ENCODE data around the gene KCTD16.

Gene KCTD16

DNA sequence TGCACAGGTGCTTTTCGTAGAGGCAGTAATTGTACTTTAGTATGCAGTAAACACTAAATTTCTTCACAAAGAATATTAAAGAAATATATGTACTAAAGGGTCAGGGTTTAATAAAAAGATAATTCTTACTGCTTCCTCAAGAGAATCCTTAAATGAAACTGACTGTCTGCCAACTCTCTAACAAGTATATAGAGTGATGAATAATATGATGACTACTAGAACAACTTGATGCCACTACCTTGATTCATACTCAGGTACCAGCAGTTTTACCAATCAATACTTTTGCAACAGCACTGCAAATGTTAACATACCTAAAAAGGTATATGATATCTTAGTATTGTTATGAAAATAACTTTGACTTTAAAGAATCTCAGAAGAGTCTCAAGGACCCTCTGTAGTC, 4.0 kb upstream of the KCTD16 start:
- no peak for DNase-seq (ENCODE audit: low read depth)

DNA sequence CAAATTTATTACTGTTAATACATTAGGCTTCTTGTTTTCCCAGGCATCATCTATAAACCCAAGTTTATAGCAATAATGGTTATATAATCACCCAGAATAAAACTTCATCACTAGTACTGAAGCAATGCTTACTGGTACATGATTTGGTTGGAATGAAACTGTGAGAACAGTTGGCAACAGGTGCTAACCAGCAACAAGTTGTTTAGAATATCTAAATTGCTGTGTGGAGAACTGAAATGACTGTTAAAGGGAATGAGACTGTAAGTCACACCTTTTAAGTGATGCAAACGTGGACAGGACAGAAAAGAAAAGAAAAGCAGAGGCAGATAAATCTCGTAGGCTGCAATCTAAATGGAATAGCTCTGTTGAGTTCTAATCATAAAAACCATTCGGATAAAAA, 2.7 kb upstream of the KCTD16 start:
- no peak for DNase-seq (ENCODE audit: low read depth)

DNA sequence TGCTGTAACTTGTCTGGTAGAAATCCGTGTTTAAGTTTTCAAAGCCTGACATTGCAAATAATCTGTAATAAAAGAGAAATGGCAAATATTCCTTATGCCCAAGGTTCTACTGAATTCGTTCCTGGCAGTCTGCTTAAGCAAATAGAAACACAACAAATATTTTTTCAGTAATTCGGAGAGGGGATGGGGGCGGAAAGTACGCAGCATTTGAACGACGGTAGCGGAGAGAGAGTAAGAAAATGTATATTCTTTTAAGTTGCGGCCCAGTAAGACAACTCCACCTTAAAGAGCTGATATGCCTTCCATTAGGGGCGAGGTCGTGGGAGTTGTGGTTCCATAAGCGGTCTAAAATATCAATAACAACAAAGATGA, 783 bp upstream of the KCTD16 start:
- no peak for DNase-seq (ENCODE audit: low read depth)

DNA sequence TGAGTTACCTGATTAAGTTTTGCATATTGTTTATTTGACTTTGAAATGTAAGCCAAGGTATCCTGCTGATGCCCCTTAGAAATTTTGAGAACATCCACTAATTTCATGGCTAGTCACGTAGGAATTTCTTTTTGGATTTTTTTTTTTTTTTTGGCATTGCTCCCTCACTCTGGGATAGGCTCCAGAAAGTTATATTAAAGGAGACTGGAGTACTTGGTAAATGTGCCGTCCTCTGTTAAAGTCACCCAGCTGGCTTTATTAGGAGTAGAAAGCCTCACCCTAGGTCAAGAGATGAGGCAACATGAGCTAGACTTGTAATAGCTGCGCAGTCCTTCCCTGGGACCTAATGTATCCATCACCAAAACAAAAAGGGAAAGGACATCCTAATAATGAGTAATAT, 3.1 kb downstream of the KCTD16 start:
- no peak for DNase-seq (ENCODE audit: low read depth)

DNA sequence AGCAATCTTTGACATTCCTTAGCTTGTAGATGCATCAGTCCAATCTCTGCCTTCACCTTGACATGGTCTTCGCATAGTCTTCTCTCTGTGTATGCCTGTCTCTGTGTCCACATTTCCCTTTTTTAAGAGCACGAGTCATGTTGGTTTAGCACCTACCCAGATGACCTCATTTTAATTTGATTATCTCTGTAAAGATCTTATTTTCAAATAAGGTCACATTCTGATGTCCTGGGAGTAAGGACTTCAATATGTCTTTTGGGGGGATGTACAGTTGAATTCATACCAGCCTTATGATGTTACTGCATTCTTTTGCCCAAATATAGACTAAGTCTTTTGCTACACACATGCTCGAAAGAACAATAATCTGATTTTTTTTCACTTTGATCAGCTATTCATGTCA, 6.9 kb downstream of the KCTD16 start:
- DNase-seq (ENCODE audit: low read depth), result no peak

DNA sequence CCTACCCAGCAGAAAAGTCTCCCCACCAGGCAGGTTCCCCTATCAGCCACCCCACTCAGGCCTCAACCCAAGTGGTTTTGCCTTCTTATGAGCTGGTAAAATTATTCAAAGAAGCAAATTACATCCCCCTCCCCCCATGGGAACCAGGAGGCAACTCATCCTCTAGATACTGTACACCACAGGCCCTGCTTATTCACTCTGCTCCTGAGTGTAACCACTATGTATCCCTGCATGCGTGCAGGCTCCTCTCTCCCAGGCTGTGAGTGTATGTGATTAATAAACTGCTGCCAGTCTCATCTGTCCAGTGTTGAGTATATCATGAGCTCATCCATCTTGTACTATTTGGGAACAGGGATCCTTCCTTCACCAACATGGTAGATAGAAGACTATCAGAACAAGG, 8.6 kb downstream of the KCTD16 start:
- DNase-seq (ENCODE audit: low read depth), result no peak

DNA sequence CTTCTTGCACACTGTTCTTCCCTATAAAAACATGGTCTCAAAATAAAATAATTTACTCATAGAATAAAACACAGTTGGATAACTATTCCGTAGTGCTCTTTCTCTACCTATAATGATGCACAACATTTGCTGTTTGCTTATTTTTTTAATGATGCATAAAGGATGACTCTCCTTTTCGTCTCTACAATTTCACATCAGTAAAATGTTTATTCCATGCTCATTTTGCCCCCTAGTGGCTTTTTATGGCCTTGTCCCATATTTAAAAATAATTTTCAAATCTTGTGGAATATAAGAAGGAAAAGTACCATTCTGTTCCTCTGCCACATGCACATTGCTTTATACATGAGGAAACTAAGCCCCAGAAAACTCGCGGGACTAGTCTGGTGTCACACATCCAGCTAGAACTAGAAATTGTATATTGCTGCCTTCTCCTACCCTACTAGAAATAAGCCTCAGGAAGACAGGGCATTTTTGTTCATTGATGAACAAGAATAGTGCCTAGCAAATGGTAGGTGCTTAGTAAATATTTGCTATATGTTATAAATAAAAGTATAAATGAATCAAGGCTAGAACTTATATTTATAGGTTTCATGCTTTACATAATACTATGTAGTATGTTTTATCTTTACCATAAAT, 12.7 kb downstream of the KCTD16 start:
- no peak for DNase-seq (ENCODE audit: low read depth)

DNA sequence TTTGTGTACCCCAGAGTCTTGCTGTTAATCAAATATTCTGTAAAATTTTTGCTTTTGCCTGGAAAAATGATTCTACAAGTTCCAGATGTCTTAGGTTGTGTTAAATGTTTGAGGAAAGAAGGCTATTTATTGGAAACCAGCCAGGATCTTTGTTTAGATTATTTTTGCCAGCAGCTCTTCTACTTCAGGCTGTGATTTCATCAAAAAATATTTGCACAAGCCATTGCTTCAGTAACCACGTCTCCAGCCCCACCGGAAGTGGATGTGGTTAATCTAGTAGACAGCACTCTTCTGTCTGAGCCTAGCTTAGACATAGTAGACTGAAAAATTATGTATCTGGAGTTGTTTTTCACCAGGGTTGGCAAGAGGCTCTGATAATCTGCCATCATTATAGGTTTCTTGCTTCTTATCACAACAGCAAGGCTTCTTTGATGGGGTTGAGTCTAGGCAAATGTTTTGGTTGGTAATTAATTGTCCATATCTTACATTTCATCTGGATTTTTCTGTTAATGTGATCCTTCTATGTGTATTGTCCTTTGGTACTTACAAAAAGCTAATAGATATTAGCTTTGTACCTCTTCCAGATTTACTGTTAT, 17.1 kb downstream of the KCTD16 start:
- peak; percentile 74 for DNase-seq (ENCODE audit: low read depth)

DNA sequence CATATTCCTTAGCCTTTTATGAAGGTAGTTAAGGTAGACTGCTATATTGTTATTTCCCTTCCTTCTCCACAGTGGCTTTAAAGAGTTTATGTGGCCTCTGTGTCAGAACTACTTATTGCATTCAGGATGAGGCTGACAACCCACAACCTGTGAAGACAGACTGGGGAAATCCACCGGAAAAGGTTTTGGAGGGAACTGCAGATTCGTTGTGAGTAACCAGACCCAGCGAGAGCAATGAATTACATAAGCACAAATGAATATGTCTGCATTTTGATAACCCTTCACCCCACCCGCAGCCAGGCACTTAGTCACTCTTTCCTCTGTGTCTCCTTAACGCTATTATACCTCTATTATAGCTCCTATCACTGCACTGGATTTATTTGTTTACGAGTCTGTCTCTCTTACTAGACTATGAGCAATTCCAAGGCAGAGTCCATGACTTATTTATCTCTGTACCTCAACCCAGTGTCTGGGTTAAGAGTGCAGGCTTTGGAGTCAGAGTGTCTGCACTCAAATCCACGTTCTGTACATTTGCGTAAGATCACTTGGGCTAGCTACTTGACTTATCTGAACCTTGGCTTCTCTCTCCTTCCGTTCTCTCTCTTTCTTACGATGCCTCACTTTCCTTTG, 19.2 kb downstream of the KCTD16 start:
- peak; percentile 80 for DNase-seq (ENCODE audit: low read depth)

DNA sequence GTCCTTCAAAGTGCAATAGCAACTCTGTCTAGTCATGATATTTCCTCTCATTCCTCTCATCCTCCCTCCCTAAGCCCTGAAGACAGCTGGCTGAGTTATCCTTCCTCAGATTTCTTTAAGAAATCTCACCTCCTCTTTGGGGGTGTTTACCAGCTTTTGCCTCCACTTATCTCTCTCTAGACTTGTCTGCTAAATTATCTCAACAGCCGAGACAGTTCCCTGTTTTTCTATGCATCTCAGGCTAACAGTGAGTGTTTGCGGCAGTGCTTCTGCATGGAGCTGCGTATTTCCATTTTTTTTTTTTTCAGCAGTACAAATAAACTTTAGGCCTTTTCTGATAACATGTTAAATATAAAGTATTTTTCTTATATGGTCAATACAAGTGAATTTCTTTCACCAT, 20.9 kb downstream of the KCTD16 start:
- DNase-seq (ENCODE audit: low read depth), result no peak

DNA sequence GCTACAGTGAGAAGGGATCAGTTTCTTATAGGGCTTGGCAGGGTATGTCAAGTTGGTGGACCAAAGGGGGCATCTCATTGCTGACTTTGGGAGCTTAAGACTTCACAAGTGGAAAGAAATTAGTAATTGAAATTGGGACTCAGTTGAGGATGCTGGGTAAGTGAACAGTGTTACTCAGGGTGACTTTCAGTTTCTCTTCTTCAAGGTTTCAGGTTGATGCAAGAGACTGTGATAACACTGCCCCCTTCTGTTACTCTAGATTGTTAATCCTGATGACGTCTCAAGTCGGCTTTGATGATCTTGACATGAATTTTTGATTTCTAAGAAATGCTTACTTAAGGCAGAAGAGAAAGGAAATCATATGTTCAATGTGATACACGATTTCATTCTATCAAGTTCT, 21.3 kb downstream of the KCTD16 start:
- DNase-seq (ENCODE audit: low read depth), result peak; percentile 49

DNA sequence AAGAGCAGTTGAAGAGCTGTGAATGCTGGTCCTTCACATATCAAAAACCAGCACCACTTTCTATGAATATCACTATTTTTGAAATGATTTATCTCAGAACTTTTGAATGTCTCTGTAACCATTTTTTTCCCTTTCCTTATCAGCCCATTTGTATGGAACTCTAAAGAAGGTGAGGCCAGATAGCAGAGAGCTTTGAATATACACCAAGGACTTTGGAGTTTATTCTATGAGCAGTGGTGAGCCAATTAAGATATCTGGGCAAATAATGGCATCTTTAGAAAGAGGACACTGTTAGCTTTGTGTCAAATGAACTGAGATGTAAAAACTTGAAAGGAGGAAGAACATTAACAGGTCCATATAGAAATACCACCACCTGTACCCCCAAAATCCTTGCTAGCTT, 22.0 kb downstream of the KCTD16 start:
- no peak for DNase-seq (ENCODE audit: low read depth)

DNA sequence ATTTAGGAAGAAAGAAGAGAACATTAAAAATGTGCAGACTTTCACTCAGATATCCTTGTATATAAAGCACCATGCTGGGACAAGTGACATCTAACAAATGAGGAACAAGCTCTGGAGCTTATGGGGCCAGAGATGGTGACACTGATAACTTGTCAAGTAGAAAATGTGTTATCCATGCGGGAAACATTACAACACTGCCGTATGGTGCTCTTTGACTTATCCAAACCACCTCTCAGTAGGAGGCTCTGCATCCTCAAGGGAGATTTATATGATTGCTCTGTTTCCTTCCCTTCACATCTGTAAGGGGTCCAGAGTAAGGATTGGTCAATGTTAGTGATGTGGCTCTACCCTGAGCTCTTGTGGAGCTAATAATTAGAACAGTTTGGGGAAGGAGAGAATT, 23.5 kb downstream of the KCTD16 start:
- DNase-seq (ENCODE audit: low read depth), result no peak

DNA sequence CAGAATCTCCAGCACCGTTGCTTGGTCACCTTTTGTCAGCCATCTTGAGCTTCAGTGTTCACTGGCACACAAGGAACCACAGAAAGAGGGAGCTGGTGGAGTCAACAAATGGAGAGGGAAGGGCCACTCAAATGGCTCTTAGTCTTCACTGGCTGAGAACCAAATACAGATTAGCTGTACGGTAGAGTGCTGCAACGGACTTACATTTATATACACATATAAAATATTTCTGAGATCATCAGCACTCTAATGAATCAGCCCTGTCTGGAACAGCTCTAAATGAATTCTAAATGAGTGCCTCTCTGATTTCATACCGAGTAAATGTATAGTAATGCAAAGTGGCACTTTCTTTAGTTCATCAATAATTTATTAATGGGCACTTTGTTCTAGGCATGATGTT, 24.8 kb downstream of the KCTD16 start:
- no peak for DNase-seq (ENCODE audit: low read depth)

DNA sequence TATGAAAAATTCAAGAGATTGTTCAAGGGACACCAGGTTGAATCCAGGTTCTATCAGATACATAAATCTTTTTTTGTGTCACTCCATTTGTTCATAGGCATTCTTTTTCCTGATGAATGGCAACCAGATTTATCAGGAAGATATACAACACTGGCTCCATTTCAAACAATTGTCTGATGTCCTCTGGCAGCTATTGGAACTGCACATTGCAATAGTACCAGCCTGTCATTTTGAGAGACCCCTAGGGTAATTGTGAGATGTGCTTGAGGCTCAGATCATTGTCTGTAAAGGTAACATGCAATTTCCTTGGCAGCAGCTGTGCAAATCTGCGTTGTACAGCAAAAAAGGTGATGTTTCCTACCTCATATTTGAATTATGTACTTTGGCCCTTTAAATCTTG, 25.9 kb downstream of the KCTD16 start:
- no peak for DNase-seq (ENCODE audit: low read depth)

DNA sequence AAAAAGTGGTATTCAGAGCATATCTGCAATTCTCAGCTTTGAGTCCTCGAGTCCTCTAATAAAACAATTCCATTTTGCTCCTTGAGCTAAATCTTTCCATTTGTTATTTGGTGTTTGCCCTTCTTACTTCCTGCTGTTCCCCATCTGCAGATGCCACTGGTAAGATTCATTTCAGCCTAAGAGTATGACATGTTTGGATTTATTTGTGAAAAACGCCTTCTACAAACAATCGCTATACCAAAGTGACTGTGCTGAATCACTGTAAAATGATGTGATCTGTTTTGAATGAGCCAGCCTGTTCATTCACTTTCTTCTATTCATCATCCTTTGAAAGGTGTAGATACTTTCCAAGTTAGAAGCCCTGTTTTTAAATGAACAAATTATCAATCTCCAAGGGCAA, 27.7 kb downstream of the KCTD16 start:
- DNase-seq (ENCODE audit: low read depth), result no peak

DNA sequence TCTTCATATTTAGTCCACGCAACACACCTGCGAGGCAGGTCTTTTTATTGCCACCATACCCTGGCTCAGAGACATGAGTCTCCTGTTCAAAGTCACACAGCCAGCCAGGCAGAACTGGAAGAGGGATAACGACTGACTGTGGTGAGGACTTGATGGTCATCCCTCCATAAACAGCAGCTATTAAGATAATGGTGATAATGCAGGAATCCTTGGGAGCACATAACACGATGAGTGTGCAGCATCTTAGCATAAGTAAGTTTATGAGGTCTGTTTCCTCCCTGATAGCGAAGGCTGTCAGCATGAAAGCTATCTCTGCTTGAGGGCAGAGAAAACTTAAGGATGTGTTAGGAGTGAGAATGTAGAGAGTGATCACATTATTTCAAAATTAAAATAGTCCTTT, 30.9 kb downstream of the KCTD16 start:
- DNase-seq (ENCODE audit: low read depth), result no peak

DNA sequence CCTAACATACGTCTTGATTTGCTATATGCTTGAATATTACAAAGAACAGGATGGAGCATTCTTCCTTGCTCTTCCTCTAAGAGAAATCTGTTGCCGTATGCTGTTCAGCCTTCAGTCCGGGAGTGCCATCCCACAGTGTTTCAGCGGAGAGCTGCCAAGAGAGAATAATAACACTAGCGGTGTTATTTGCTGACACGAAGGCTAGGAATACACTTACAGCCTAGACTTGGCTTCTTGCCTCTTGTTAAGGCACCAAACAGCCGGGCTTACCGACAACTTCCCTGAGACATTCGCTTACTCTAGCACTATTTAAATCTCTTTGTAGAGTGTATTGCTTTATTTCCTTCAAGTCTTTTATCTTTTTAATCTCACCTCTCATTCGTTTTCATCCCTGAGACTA, 31.4 kb downstream of the KCTD16 start:
- DNase-seq (ENCODE audit: low read depth), result no peak

DNA sequence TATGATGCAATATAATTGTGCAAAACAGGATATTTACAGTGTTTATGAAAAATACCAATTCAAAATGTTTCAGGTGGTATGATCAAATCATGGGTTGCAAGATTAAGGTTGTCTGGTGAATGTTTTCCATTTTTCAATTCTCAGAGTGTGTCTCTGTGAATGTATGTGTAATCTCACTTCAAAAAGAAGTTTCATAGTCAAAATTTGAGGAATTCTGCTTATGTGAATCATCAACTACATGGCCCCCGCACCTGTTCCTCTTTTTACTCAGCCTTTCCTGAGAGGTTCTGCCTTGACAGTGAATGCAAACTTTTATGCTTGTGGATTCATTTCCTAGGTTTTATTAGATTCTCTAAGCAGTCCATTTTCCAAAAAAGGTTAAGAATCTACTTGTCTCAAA, 32.1 kb downstream of the KCTD16 start:
- no peak for DNase-seq (ENCODE audit: low read depth)

DNA sequence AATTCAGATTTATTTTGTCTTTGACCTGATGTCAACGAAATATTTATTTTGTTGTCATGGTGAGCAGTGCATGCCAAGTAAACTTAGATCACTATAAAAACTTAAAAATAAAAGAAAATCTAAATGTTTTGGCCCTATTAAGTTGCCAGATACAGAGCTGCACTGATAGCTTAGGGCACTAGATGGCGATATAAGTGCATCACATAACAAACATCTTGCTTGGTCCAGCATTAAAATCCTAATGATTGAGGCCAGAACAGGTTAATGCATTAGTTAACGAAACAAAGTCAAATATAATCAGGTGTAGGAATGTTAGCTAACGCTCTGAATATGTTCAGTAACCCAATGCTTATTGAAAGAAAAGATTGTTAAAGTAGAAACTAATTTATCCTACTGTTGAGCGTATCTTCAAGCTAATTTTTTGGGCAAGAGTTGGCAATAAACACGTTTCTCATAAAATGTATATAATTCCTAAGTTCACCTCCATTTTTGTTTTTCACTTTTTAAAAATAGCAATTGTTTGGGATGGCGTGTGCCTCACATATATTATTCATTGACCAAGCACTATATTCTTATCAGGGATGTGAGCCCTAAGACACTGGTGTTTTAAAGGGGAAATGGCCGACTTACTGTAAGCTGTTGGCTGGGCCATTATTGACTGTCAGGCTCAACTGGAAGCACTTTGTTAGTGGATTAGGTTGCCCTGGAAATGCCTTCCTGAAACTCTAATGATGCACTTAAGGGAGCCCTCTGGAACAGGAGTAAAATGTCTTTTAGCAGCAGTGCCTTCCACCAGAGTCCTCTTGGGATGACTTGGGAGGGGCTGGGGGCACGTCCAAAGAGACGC, 33.3 kb downstream of the KCTD16 start:
- DNase-seq (ENCODE audit: low read depth), result peak; percentile 32

DNA sequence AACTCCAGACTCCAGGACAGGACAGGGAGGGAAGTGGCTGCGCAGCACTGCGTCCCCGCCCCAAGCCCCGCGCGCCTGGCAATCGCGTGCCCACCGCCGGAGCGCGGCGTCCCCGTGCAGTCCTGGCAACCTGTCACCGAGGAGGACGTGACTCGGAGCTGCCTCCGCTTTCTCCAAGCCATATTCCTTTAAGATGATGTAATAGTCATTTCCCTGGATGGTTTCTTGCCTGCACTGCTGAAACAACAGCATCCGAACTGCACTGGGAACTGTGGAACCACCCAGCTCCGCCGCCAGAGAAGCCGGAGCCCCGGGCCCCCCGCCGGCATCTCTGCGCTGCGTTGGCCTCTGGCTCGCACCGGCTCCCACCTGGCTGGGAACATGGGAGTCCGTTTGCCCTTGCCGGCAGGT, 34.5 kb downstream of the KCTD16 start:
- no peak for DNase-seq (ENCODE audit: low read depth)

DNA sequence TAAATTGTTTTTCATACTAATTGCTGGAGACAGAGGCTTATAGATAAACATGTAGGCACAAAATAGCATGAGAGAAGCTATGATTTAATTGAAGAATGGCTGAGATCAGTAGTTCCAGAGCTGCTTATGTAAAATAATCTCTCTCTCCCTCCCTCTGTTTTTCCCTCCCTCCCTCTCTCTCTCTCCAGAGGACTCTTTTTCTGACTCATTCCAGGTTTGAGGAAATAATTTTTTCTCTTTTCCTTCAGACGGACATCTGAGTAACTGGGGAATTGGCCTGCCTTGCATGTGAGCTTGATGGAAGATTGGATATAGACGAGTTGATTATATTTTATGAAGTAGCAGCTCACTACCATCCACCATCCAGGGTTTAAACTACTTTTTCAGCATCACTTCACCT, 35.5 kb downstream of the KCTD16 start:
- DNase-seq (ENCODE audit: low read depth), result no peak

DNA sequence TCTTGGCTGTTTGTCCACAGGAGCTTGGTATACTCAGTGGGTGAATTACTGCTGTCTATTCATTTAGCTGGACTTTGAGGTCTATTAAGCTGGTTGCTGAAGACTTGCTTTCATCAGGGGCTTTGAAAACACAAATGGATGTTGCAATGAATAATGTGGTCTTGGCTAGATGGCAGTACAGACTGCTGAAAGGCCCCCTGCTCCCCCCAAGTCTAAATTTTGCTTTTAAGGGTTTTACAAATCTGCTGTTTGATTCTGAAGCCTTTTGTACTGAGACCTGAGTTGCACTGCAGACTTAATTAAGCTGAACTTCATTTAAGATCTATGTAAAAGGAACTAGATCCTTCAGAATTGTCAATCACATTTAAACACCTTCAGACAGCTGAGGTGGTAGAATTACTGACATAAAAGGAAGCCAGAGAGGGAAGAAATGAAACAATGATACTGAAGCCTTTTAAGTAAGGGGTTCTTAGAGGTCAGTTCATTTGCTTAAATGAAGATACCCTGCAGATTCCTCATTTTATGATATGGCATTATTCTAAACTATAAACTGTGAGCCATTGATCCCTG, 37.3 kb downstream of the KCTD16 start:
- DNase-seq (ENCODE audit: low read depth), result no peak
